Natural killer cell (primary cell): ENCODE data around the gene AMOTL2. TPM values are rescaled to one million over a fixed set of nuclear protein-coding genes. Genes with fewer than 3 reads are reported as not detected.

Experiments used
- ATAC-seq, 3 donors: fragments of 150-1000 bp in 2 of 3; fragments of 200-7000 bp in 1 of 3; cut with Tn5 transposase; 1 replicate in 1 of 3; 2 replicates in 2 of 3; pipeline ENCODE4 v1.10.0; 2021; ENCODE audit warnings: mild to moderate bottlenecking in 2 of 3, moderate library complexity in 2 of 3
- DNase-seq, 2 donors: peaks; one replicate each; pipeline versions ENCODE4 v3.0.0 to v3.0.0-alpha.2; 2013 to 2021; ENCODE audit warnings: mixed read lengths in 1 of 2
- H3K27ac ChIP-seq: one replicate; pipeline ENCODE4 v1.5.1; 2013; ENCODE audit warnings: mild to moderate bottlenecking, low read length
- H3K27me3 ChIP-seq: one replicate; pipeline ENCODE4 v1.6.1; 2013; ENCODE audit warnings: low read length; ENCODE audit not compliant: control insufficient read depth, insufficient read depth
- H3K36me3 ChIP-seq: one replicate; pipeline ENCODE4 v1.6.1; 2013; ENCODE audit warnings: low read length; ENCODE audit not compliant: control insufficient read depth, insufficient read depth
- H3K4me1 ChIP-seq: one replicate; pipeline ENCODE4 v1.6.1; 2013; ENCODE audit warnings: low read length; ENCODE audit not compliant: control insufficient read depth, insufficient read depth
- H3K4me3 ChIP-seq: one replicate; pipeline ENCODE4 v1.5.1; 2013; ENCODE audit warnings: low read length
- H3K9me3 ChIP-seq: one replicate; pipeline ENCODE4 v1.6.1; 2013; ENCODE audit warnings: low read length; ENCODE audit not compliant: control insufficient read depth, insufficient read depth
- H3K27ac Mint-ChIP-seq, 2 donors: one replicate each; pipeline ENCODE4 v1.8.0; 2022; ENCODE audit warnings: mild to moderate bottlenecking in 2 of 2, mixed read lengths in 2 of 2, moderate library complexity in 1 of 2
- H3K27me3 Mint-ChIP-seq, 2 donors: one replicate each; pipeline ENCODE4 v1.8.0; 2022; ENCODE audit warnings: low read depth in 2 of 2, mixed read lengths in 2 of 2
- H3K36me3 Mint-ChIP-seq: one replicate; pipeline ENCODE4 v1.8.0; 2022; ENCODE audit warnings: mixed read lengths
- H3K4me1 Mint-ChIP-seq, 2 donors: one replicate each; pipeline ENCODE4 v1.8.0; 2022; ENCODE audit warnings: mixed read lengths in 2 of 2
- H3K4me3 Mint-ChIP-seq: one replicate; pipeline ENCODE4 v1.8.0; 2022; ENCODE audit warnings: mild to moderate bottlenecking, moderate library complexity, mixed read lengths
- H3K9me3 Mint-ChIP-seq, 2 donors: one replicate each; pipeline ENCODE4 v1.8.0; 2022; ENCODE audit warnings: mixed read lengths in 2 of 2
- CTCF ChIP-seq: fragments of 200-600 bp; IDR thresholded peaks from one replicate; pipeline ENCODE4 v1.8.0; 2022; ENCODE audit warnings: antibody characterized with exemption
- WGBS: methylation state at CpG from one replicate; pipeline ENCODE4 v1.1.7; 2013; ENCODE audit warnings: missing lambda C conversion rate; ENCODE audit not compliant: insufficient coverage; 5-methylcytosine and 5-hydroxymethylcytosine counted together
- intact Hi-C: fragments of 100-400 bp; cut with micrococcal nuclease; formaldehyde crosslinking; loops from one replicate; pipeline ENCODE4 v1.14.2; 2022
- total RNA-seq, 4 donors: library from RNA; stranded (reverse); fragments of 120-200 nt in 1 of 4; gene quantifications; one replicate each; pipeline versions ENCODE4 v1.2.3 to v1.2.4, GENCODE V29; 2013 to 2022

The AMOTL2 gene
- total RNA-seq, 3 donors from 2014 or later (not counting 1 experiment from before 2014, with no cell fraction given) = not detected

- Mint-ChIP-seq H3K27me3 (peaks cover 17 to 37% of the 10 kb centered on the region in 2 donors), H3K36me3 (no peaks in the 10 kb centered on the region), H3K4me3 (no peak overlapping the region), H3K4me1 (no peaks in the 10 kb centered on the region), H3K27ac (no peak overlapping the region), H3K9me3 (no peaks in the 10 kb centered on the region)
- 96% methylated on average over 7 of the region's 7 CpGs for WGBS
- Histone ChIP-seq H3K27me3 (no peaks in the 10 kb centered on the region), H3K4me1 (no peaks in the 10 kb centered on the region), H3K36me3 (no peaks in the 10 kb centered on the region), H3K27ac (no peak overlapping the region), H3K9me3 (no peaks in the 10 kb centered on the region), H3K4me3 (no peak overlapping the region)
- DNase-seq = no peak
- ATAC-seq = no peak
- intact Hi-C loops = no loop called here
- TF ChIP-seq CTCF = no peak
Measured at GRCh38 chr3:134384963-134385362, 10.7 kb upstream of the AMOTL2 start.

DNA sequence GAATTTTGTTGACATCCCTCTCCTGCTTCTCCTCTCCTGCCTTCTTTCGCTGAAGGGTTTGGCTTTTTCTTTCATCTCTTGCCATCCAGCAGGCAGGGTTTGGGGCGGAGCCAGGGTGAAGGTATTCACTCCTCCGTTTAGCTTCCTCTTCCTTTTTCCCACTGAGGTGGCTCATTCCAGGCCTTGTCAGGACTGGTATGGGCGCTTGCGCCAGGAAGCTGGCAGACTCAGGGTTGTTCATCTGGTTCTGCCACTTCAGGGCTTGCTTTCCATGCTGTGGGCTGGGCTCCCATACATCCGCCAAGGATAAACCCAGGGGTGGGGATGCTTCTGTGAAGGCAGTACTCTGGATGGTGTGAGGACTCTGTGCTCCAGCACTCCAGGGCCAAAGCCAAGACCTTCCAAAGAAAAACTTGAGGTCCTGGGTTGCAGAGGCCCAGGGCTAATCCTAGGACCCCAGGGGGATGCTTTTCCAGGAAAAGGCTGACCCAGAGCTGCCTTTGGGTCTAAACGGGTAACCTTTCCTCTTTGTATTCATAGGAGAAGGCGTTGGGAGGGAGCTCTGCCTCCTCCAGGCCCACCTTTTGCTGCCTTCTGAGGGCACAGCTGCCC is 7.7 kb upstream of the AMOTL2 start:
- no peak for TF ChIP-seq CTCF
- H3K27ac Mint-ChIP-seq = no peak overlapping the region
- intact Hi-C loops = no loop called here
- no peaks in the 10 kb centered on the region for H3K9me3 Mint-ChIP-seq
- H3K27ac ChIP-seq = no peak overlapping the region
- H3K36me3 Mint-ChIP-seq = no peaks in the 10 kb centered on the region
- H3K4me3 ChIP-seq = no peak overlapping the region
- H3K4me1 ChIP-seq = no peaks in the 10 kb centered on the region
- no peaks in the 10 kb centered on the region for H3K27me3 ChIP-seq
- no peak overlapping the region for H3K4me3 Mint-ChIP-seq
- H3K27me3 Mint-ChIP-seq = peaks cover 26 to 28% of the 10 kb centered on the region in 2 donors
- DNase-seq (no peak), ATAC-seq (no peak)
- no peaks in the 10 kb centered on the region for H3K36me3 ChIP-seq
- H3K9me3 ChIP-seq = no peaks in the 10 kb centered on the region
- no peaks in the 10 kb centered on the region for H3K4me1 Mint-ChIP-seq
- WGBS = 69% methylated on average over 8 of the region's 8 CpGs

DNA sequence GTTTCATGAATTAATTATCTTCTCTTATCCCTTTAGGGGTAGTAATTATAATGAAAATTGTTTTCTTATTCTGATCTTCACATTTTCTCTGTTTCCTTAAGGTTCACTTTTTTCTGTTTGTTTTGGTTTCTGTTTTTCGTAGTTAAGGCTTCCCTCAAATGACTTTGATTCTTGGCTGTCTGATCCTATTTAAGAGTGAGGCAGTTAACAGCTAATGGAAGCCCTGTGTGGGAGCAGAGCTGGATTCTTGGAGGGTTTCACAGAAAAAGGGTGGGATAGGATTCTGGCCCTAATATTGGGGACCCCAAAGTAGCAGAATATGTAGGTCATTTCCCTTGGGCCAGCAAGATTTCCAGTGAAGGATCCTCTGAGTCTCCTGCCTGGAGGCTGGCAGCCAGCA is 6.8 kb upstream of the AMOTL2 start:
- Histone ChIP-seq H3K27ac (no peak overlapping the region), H3K9me3 (no peaks in the 10 kb centered on the region), H3K4me1 (no peaks in the 10 kb centered on the region), H3K36me3 (no peaks in the 10 kb centered on the region), H3K4me3 (no peak overlapping the region), H3K27me3 (no peaks in the 10 kb centered on the region)
- 35% methylated on average over 1 of the region's 1 CpG for WGBS
- Mint-ChIP-seq H3K36me3 (no peaks in the 10 kb centered on the region), H3K4me1 (no peaks in the 10 kb centered on the region), H3K27me3 (peaks cover 32 to 37% of the 10 kb centered on the region in 2 donors), H3K9me3 (no peaks in the 10 kb centered on the region), H3K27ac (no peak overlapping the region), H3K4me3 (no peak overlapping the region)
- intact Hi-C loops = no loop called here
- DNase-seq (no peak), ATAC-seq (no peak)
- TF ChIP-seq CTCF = no peak

- WGBS = 50% methylated on average over 1 of the region's 2 CpGs
- ATAC-seq = no peak
- intact Hi-C loops = no loop called here
Measured at GRCh38 chr3:134380249-134380648, 6.0 kb upstream of the AMOTL2 start.

More at GRCh38 chr3:134380249-134380648, 6.0 kb upstream of the AMOTL2 start:
- peaks cover 0 to 4% of the 10 kb centered on the region in 2 donors for H3K4me1 Mint-ChIP-seq
- TF ChIP-seq CTCF = no peak
- no peaks in the 10 kb centered on the region for H3K36me3 Mint-ChIP-seq
- H3K36me3 ChIP-seq = no peaks in the 10 kb centered on the region
- no peak overlapping the region for H3K4me3 Mint-ChIP-seq
- peaks cover under 1% of the 10 kb centered on the region for H3K4me1 ChIP-seq
- H3K27me3 ChIP-seq = peaks cover under 1% of the 10 kb centered on the region
- H3K27me3 Mint-ChIP-seq = peaks cover 39 to 45% of the 10 kb centered on the region in 2 donors
- no peak overlapping the region for H3K27ac Mint-ChIP-seq
- no peak overlapping the region for H3K4me3 ChIP-seq
- no peaks in the 10 kb centered on the region for H3K9me3 ChIP-seq
- H3K27ac ChIP-seq = no peak overlapping the region
- no peak for DNase-seq
- H3K9me3 Mint-ChIP-seq = no peaks in the 10 kb centered on the region
